D721Med (cell line): ENCODE results near the gene GRIK4.

Experiments
- DNase-seq: peaks from one replicate; pipeline ENCODE4 v3.0.0; 2011; ENCODE audit warnings: low spot score; ENCODE audit not compliant: insufficient read length
- FAIRE-seq: peaks from 2 replicates; lab custom pipeline; 2011; peaks lifted over from hg19 to GRCh38; lab: Jason Lieb, UNC
- CTCF ChIP-seq: IDR thresholded peaks from 2 replicates; pipeline ENCODE4 v1.5.1; 2012; ENCODE audit warnings: mild to moderate bottlenecking, control low read depth; ENCODE audit not compliant: insufficient read depth; ENCODE audit errors: missing control alignments

Gene GRIK4

DNA sequence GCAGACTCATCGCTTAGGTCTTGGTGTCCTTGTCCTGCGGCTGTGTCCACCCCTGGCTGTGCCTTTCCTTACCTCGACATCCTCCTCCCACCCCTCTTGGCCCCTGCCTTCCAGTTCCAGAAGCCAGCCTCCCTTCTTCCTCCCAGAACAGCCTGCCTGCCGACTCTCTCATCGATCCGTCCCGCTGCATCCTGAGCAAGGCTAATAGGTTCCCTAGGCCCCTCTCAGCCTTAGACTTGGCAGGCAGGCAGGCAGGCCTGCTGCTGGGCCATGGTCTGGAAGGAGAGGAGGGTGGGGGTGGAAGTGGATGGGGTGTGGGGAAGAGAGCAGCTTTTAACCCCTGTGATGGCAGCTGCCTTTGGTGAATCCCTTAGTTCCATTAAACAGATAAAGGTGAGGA, 315.6 kb downstream of the GRIK4 start:
- TF ChIP-seq CTCF = no peak
- FAIRE-seq (no peak), DNase-seq (no peak)

DNA sequence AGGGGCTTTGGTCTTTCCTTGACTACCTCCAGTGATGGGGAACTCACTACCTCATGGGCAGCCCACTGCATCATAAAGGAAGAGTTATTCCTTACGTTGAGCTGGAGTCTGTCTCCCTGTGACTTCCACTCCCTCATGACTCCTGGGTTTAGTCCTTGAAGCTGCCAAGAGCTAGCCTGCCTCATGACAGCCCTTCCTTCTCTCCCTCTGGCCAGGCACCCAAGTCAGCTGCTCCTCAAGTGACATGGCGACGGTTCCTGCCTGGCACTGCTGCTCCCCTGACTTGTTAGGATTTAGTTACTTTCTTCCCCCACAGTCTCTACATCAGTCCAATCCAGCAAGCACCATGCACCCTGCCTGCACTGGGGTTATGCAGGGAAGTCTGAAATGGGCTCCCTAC, 316.3 kb downstream of the GRIK4 start:
- DNase-seq = no peak
- no peak for FAIRE-seq
- no peak for TF ChIP-seq CTCF

GRCh38 chr11:120828847-120829246, 317.3 kb downstream of the GRIK4 start:
- no peak for TF ChIP-seq CTCF
- no peak for FAIRE-seq

DNA sequence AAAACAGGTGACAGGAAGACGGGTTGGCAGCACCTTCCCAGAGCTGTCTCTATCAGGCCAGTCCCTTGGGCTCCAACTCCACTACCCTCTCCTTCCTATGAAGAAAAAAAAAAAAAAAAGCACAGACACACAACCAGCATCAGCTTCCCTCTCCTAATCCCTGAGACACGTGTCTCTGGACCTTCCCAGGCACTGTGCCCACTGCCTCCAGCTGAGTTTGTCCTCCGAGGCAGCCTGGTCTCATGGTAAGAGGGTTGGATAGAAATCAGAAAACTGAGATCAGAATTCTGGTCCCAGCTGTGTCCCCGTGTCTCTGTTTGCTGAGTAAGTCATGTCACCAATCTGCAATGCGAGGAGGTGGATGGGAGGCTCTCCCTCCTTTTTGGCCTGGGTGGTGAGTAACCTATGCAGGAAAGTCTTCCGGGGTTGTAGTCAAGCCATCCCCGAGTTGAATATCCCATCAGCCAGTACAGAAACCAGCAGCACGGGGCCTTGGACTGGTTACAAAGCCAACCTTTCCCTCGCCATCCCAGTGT, 318.6 kb downstream of the GRIK4 start:
- no peak for TF ChIP-seq CTCF
- FAIRE-seq = no peak
- DNase-seq = no peak

More at GRCh38 chr11:120828847-120829246, 317.3 kb downstream of the GRIK4 start:
- DNase-seq = no peak

DNA sequence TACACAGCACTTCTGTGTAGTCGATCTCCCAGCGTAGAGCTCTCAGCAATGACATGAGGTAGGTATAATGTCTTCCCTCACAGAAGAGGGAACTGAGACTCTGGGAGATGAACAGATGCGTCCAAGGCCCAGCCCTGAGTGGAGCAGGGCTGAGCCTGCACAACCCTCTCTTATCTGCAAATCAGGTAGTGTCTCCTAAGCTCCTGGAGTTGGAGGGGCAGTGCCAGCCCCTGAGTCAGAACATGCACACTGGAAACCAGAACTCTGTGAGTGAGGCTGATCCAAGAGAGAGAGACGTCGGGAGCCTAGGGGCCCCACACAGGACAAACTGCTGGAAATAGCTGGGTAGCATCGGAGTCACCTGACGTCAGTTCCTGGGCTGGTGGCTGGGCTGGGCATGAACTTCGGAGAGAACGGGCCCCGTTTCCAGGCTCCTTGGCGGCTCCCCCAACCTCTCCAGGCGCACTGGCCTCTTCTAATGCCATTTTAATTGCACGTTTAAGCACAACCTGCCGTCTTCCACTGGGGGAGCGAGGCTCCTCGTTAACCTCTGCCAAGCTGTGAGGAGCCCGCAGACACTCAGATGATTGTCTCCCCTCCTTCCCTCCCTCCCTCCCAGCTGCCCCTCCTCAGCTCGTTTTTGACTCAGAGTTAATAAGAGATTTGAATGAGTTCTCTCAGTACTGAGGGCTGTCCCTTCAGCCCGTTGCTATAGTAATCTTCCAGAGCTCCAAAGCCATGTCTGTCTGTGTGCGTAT, 321.1 kb downstream of the GRIK4 start:
- DNase-seq (peak; percentile 66), FAIRE-seq (peak; percentile 16)
- TF ChIP-seq CTCF = no peak

DNA sequence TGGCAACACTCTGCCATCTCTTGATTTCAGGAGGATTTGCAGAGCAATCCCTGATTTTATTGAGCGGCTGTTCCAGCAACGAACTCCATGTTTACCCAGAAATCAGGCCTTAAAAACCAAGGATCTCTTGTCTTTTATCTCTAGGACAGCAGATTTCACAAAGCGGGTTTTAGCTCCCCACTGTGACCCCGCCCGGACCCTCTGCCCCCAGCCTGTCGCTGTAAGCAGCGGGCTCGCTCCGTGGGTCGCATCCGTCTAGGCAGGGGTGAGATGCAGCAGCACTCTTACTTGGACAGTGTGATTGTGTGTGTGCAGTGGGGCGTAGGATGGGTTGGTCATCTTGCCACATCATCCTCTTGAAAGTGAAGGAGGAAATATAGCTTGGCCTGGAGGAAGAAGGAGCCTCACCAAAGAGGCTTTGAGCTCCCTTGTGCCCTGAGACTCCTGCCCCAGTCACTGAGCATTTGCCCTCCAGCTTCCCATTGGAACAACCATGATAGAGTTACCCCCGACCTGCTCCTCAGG, 323.2 kb downstream of the GRIK4 start:
- no peak for FAIRE-seq
- DNase-seq = no peak
- TF ChIP-seq CTCF = no peak

GRCh38 chr11:120835601-120836228, 324.2 kb downstream of the GRIK4 start:
- FAIRE-seq (no peak), DNase-seq (no peak)
- TF ChIP-seq CTCF = no peak
